ENCODE results near the gene MRPL45.

MRPL45 gene

DNA sequence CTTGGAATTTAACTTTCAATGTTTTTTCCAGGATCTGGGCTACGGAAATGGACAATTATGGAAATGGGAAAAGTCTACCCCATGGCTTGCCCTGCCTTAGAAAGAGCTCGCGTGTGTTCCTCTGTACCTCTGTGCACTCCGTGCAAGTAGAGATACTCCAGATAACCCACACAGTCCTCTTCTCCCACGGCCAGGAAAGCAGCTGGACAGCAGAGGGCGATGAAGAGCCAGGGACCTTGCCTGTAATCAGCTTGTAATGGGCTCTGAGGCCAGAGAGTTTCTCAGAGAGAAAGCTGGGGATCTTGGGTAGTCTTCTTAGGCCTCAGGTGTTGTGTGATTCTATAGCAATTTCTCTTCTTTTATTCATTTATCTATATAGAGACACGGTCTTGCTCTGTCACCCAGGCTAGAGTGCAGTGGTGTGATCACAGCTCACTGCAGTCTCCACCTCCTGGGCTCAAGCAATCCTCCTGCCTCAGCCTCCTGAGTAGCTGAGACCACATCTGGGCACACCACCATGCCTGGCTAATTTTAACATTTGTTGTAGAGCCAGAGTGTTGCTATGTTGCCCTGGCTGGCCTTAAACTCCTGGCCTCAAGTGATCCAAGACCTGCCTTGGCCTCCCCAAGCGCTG, 52.2 kb downstream of the MRPL45 start:
- no peak for TF ChIP-seq POLR2A (IDR thresholded peaks at IDR 0.05; ENCODE audit: low read depth, low read length)
- no peak for FAIRE-seq
- DNase-seq (ENCODE audit: insufficient read length, low spot score) = peak; percentile 56

DNA sequence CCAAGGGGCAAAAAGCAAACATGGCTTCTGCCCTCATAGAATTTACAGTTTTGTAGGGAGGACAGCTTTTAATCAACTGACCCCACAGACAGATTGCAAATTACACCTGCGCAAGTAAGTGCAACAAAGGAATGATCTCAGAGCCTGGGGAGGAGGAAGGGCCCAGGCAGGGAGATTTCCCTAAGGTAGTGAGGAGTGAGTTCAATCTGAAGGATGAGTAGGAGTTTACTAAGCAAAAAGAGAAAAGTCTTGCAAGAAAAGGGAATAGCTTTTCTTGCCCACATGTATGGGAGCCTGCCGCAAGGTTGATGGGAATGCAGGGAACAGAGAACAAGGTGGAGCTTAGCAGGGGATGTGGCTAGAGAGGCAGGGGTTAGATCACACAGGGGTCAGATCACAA, 53.1 kb downstream of the MRPL45 start:
- DNase-seq (ENCODE audit: insufficient read length, low spot score) (no peak), FAIRE-seq (no peak)
- no peak for TF ChIP-seq POLR2A (IDR thresholded peaks at IDR 0.05; ENCODE audit: low read depth, low read length)

DNA sequence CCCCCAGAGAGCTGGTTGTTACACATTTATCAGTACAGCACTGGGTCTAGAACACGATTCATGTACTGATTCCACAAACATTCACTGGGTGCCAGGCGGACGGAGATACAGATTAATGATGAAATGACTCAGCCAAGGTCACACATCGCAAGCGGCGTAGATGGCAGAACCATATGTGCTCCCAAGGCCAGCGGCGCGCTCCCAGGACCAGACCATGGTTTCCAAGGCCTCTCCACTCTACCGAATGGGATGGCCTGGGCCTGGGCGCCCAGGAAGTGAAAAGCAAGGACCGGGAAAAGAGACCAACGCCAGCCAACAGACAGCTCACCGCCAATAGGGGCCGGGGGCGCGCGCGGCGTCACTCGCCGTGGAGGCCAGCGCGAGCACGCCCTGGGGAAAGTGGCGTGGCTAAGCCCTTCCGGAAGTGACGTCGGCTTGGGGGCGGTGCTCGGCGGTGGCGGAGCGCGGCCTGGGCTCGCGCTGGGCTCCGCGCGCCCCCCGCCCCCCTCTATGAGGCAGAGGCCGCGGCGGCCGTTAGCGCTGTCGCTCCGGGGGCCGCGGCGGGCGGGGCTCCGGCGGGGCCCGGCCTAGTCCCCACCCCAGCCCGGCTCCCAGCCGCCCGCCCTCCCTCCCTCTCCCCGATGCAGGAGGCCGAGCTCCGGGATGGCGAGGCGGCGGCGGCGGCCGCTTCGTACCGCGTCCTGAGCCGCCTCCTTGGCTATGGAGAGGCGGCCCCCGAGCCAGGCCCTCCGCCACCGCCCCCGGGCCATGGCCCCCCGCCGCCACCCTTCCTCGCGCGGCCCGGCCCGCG, 54.6 kb downstream of the MRPL45 start, which contains the start of gene SOCS7:
SOCS7 (plus strand) TSS at position 433 of the 811 bp plus-strand sequence; CDS start at position 642, 209 bp downstream.
- no peak for FAIRE-seq
- peak; percentile 75 for TF ChIP-seq POLR2A (IDR thresholded peaks at IDR 0.05; ENCODE audit: low read depth, low read length)
- DNase-seq (ENCODE audit: insufficient read length, low spot score) = peak; percentile 90

DNA sequence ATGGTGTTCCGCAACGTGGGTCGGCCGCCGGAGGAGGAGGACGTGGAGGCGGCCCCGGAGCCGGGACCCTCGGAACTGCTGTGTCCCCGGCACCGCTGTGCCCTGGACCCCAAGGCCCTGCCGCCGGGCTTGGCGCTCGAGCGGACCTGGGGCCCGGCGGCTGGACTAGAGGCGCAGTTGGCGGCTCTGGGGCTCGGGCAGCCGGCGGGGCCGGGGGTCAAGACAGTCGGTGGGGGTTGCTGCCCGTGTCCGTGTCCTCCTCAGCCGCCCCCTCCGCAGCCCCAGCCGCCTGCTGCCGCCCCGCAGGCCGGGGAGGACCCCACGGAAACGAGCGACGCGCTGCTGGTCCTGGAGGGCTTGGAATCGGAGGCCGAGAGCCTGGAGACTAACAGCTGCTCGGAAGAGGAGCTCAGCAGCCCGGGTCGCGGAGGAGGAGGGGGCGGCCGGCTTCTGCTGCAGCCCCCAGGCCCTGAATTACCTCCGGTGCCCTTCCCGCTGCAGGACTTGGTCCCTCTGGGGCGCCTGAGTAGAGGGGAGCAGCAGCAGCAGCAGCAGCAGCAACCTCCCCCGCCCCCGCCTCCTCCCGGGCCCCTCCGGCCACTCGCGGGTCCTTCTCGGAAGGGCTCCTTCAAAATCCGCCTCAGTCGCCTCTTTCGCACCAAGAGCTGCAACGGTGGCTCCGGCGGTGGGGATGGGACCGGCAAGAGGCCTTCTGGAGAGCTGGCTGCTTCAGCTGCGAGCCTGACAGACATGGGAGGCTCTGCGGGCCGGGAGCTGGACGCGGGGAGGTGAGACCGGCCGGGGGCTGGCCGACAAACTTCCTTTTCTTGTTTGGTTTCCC, 55.5 kb downstream of the MRPL45 start:
- DNase-seq (ENCODE audit: insufficient read length, low spot score) = no peak
- no peak for FAIRE-seq
- no peak for TF ChIP-seq POLR2A (IDR thresholded peaks at IDR 0.05; ENCODE audit: low read depth, low read length)

DNA sequence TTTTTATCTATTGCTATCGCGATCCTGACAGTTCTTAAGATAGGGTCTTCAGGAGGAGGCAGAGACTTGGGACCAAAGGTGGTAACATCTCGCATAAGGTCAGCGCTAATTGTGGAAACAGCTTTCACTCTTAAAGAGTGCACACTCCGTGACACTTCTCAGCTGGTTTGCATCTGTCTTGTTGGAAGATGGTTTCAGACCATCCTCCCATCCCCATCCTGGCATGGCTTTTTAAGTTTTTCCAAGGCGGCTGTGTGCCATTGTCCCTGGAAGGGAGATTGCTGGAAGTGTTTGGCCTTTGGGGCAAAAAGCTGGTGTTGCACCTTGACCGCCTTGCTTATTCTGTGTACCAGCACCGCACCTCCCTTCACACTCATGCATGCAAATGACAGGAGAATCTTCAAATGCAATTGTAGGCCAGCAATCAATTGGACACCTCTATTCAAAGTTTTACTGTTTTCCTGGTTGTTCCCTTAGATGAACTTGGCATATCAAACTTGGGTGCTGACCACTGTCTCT, 56.2 kb downstream of the MRPL45 start:
- TF ChIP-seq POLR2A (IDR thresholded peaks at IDR 0.05; ENCODE audit: low read depth, low read length) = no peak
- DNase-seq (ENCODE audit: insufficient read length, low spot score) (no peak), FAIRE-seq (no peak)

DNA sequence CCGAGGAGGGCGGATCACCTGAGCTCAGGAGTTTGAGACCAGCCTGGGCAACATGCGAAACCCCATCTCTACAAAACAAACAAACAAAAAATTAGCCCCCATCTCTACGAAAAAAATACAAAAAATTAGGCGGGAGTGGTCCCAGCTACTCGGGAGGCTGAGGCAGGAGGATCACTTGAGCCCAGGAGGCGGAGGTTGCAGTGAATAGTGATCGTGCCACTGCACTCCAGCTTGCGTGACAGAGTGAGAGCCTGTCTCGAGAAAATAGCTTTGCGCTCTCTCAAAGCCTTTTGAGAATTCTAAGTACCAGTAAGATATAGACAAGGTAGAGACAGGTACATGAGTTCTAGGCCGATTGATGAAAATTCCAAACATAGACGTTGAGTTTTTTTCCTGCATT, 56.7 kb downstream of the MRPL45 start:
- no peak for TF ChIP-seq POLR2A (IDR thresholded peaks at IDR 0.05; ENCODE audit: low read depth, low read length)
- DNase-seq (ENCODE audit: insufficient read length, low spot score) (no peak), FAIRE-seq (no peak)

DNA sequence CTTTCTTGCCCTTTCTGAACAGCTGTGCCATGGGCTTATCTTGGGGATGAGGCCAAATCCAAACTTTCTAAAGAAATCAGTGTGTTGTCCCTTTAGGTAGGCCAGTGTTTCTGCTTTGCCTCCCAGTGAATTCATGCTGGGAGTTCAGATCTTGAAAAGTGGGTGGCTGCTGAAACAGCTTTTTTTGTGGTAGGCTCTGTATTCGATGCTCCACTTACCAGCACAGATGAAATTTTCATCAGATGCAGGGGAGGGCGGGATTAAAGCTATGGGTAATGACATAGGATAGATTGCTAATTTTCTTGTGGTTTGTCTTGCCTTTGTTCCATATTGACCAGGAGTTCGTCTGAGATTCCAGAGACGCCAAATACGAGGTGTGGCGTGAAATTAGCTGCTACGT, 57.5 kb downstream of the MRPL45 start:
- DNase-seq (ENCODE audit: insufficient read length, low spot score) (no peak), FAIRE-seq (no peak)
- TF ChIP-seq POLR2A (IDR thresholded peaks at IDR 0.05; ENCODE audit: low read depth, low read length) = no peak

DNA sequence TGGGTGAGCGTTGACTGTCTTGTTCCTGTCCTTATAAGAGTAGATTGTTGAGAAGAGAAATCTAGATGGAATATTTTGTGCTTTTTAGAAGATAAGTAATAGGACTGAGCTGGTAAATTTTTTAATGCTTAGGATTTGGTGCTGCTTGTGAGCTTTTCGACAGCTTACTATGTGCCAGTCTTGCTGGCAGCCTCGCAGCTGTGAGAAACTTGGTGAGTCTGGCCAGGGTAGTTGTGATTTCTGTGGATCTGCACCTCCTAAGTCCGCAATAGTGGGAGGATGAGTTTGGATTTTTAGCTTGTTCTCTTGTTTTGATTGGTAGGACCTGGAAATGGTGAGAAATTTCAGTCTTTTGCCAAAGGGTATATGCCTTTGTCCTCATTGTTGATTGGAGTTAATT, 58.3 kb downstream of the MRPL45 start:
- no peak for DNase-seq (ENCODE audit: insufficient read length, low spot score)
- no peak for FAIRE-seq
- TF ChIP-seq POLR2A (IDR thresholded peaks at IDR 0.05; ENCODE audit: low read depth, low read length) = no peak

DNA sequence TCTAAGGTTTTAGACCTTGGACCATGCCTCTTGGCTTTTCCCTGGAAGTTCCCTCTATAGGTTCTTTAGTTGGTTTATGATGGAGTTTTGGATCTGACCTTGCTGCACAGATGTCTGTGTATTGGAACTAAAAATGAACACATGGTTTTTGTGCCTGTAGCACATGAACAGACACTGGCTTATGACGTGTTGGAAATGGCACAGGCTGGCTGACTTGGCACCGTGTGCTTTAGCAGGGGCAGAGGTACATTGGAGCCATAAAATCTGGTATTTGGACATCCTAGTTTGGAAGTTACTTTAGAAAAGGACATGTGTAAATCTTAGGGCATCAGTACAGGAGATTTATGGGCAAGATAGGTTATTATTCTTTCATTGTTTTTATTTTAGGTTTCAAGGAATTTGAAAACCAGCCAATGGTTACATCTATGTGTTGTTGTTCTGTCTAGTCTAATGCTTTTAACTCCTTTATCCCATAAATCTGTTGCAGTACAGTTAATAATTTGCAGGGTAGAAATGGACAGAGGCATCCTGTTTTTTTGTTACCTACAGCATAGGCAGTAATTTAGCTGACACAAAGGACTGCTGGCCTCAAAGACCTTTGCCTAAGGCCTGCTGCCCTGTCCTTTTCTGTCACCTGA, 60.6 kb downstream of the MRPL45 start:
- no peak for FAIRE-seq
- no peak for DNase-seq (ENCODE audit: insufficient read length, low spot score)
- no peak for TF ChIP-seq POLR2A (IDR thresholded peaks at IDR 0.05; ENCODE audit: low read depth, low read length)

DNA sequence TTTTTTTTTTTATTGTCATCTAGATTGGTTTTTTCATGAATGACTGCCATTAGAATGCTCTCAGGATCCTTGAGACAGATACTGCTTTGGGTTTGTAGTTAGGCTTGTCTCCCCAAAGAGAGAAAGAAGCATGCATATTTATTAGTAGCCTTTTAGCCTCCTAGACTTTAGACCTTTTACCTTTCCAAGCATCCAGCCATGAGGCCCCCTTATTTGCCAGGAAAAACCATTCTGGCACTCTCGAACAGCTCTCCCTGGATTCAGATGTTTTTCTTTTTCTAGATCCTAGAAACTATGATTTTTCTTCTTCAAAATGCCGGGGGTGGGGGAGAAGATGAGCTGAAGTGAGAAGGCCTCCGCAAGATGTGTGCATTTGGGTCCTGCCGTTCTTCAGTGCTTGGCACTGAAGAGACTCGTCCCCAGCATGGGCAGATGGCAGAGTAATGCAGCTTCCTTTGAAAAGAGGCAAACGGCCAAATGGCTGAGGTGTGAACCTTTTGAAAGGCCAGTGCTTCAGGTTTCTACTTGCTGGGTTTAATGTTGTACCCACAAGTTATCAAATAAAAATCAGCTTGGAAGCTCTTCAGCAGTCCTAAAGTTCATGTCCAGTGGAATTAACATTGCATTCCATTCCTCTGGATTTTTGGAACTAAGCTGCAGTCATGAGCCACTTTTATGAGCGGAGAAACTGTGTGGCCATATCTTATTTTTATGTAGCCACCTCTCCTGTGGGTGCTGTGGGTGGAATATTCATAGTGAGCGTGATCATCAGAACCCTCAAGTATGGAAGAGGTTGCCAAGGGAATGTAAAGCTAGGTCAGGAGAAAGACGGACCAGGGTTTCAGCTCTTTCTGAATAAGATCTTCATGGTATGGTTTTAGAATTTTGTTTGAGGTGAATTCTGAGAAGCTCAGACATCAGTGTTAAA, 61.9 kb downstream of the MRPL45 start:
- DNase-seq (ENCODE audit: insufficient read length, low spot score) (no peak), FAIRE-seq (no peak)
- TF ChIP-seq POLR2A (IDR thresholded peaks at IDR 0.05; ENCODE audit: low read depth, low read length) = no peak

DNA sequence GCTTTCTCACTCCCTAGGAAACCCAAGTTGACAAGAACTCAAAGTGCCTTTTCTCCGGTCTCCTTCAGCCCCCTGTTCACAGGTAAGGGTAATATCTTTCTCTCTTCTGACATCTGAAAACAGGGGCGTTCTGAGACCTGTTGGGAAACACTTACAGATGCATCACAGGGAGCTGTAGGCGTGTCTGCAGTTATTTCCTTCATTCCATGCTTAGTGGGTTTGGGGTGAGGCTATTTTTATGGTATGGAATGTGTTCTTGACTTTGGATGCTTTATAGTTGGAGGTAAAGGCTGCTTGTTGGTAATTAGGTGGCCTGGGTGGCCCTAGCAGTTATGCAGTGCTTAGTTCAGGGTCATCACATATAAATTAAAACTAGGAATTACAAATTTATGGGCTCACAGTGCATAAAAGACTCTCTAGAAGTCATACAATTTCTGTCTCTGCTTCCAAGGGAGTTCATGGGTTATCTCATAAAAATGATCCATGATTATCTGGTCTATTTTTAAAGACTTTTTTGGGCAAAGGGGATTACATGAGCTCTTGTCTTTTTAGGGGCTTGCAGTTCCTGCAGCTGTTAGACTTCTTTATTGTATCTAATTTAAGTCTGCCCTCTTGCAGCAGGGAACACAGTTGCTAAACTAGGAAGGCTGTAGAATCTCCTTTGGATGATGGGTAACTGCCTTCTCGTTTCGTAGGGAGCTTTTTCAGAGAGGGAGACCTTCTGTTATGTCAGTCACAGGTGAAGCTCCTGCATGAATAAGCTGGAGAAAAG, 64.9 kb downstream of the MRPL45 start:
- FAIRE-seq (no peak), DNase-seq (ENCODE audit: insufficient read length, low spot score) (no peak)
- no peak for TF ChIP-seq POLR2A (IDR thresholded peaks at IDR 0.05; ENCODE audit: low read depth, low read length)

DNA sequence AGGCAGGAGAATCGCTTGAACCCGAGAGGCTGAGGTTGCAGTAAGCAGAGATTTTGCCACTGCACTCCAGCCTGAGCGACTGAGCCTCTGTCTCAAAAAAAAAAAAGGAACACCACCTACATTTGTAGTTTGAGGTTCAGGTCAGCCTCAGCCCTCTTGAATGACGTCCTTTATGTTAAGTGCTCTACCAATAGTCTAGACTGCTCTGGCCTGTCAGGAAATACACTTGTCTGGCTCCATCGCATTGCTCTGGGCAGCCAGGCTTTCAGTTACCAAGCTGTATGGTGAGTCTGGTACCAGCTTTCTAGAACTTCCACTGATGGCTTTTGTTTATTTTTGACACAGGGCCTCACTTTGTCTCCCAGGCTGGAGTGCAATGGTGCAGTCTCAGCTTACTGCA, 66.0 kb downstream of the MRPL45 start:
- no peak for DNase-seq (ENCODE audit: insufficient read length, low spot score)
- no peak for FAIRE-seq
- no peak for TF ChIP-seq POLR2A (IDR thresholded peaks at IDR 0.05; ENCODE audit: low read depth, low read length)

Measured in H54 (cell line).